IPS DF 6.9 (cell line): Measurements from ENCODE around the gene TNFAIP8L2.

ENCODE experiments used
- DNase-seq: peaks from one replicate; pipeline ENCODE4 v3.0.0-alpha.2; 2013; ENCODE audit warnings: low read depth, low spot score
- H3K27ac ChIP-seq: one replicate; pipeline ENCODE4 v1.5.1; 2013; ENCODE audit warnings: low read length, control low read depth
- H3K27me3 ChIP-seq: 2 replicates; pipeline ENCODE4 v1.6.1; 2013; ENCODE audit warnings: mild to moderate bottlenecking, low read length; ENCODE audit not compliant: control insufficient read depth, insufficient read depth
- H3K36me3 ChIP-seq: 2 replicates; pipeline ENCODE4 v1.6.1; 2013; ENCODE audit warnings: low read length; ENCODE audit not compliant: control insufficient read depth, insufficient read depth
- H3K4me1 ChIP-seq: 2 replicates; pipeline ENCODE4 v1.6.1; 2013; ENCODE audit warnings: low read length; ENCODE audit not compliant: control insufficient read depth, insufficient read depth
- H3K4me3 ChIP-seq: 2 replicates; pipeline ENCODE4 v1.5.1; 2013; ENCODE audit warnings: mild to moderate bottlenecking, low read length
- H3K9me3 ChIP-seq: 2 replicates; pipeline ENCODE4 v1.6.1; 2013; ENCODE audit warnings: low read length, inconsistent platforms; ENCODE audit not compliant: control insufficient read depth, insufficient read depth
- WGBS: extraction: QIAGEN DNeasy Blood & Tissue Kit; methylation state at CpG from one replicate; pipeline ENCODE4 v1.1.7; 2013; ENCODE audit warnings: mixed read lengths, missing lambda C conversion rate; ENCODE audit not compliant: insufficient read length, insufficient coverage; 5-methylcytosine and 5-hydroxymethylcytosine counted together

TNFAIP8L2 gene

GRCh38 chr1:151134396-151134795, 22.1 kb upstream of the TNFAIP8L2 start:
- no peak overlapping the region for H3K27ac ChIP-seq
- no peak for DNase-seq
- no peak overlapping the region for H3K4me3 ChIP-seq
- WGBS, result no CpG with 5 or more reads among the region's 3 CpGs
- no peaks in the 10 kb centered on the region for H3K9me3 ChIP-seq
- peaks cover 5% of the 10 kb centered on the region for H3K36me3 ChIP-seq
- H3K27me3 ChIP-seq, result no peaks in the 10 kb centered on the region
- H3K4me1 ChIP-seq, result peaks cover 5% of the 10 kb centered on the region

- H3K27ac ChIP-seq, result no peak overlapping the region
- no CpG with 5 or more reads among the region's 7 CpGs for WGBS
- peaks cover 5% of the 10 kb centered on the region for H3K36me3 ChIP-seq
Measured at GRCh38 chr1:151134991-151135390, 21.5 kb upstream of the TNFAIP8L2 start.

GRCh38 chr1:151135433-151136385, 20.7 kb upstream of the TNFAIP8L2 start:
- Histone ChIP-seq H3K36me3 (peaks cover 5% of the 10 kb centered on the region), H3K27ac (no peak overlapping the region), H3K27me3 (no peaks in the 10 kb centered on the region), H3K4me3 (no peak overlapping the region), H3K9me3 (no peaks in the 10 kb centered on the region), H3K4me1 (peaks cover 5% of the 10 kb centered on the region)
- DNase-seq, result no peak
- no CpG with 5 or more reads among the region's 12 CpGs for WGBS

More at GRCh38 chr1:151134991-151135390, 21.5 kb upstream of the TNFAIP8L2 start:
- Histone ChIP-seq H3K4me3 (no peak overlapping the region), H3K9me3 (no peaks in the 10 kb centered on the region), H3K4me1 (peaks cover 5% of the 10 kb centered on the region), H3K27me3 (no peaks in the 10 kb centered on the region)
- no peak for DNase-seq

DNA sequence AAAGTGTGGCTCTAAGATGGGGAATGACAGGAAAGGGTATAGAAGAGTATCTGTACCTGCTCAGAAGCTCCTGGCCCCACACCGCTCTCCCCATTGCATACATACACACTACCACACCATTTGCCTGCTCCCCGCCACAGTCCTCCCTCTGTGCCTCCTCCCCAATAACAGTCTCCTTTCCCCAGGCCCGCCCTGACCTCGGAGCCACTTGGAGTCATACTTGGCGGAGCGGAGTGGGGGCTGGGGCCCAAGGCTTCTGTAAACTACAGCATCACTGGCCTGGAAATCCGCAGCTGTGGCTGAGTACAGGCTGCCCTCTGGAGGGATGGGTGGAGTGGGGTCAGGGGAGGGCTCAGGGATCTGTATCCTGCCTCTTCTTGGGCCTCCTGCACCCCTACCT, 18.7 kb upstream of the TNFAIP8L2 start:
- H3K9me3 ChIP-seq, result no peaks in the 10 kb centered on the region
- no CpG with 5 or more reads among the region's 7 CpGs for WGBS
- no peak overlapping the region for H3K27ac ChIP-seq
- peaks cover 5% of the 10 kb centered on the region for H3K36me3 ChIP-seq
- H3K4me1 ChIP-seq, result peaks cover 4% of the 10 kb centered on the region
- no peaks in the 10 kb centered on the region for H3K27me3 ChIP-seq
- H3K4me3 ChIP-seq, result no peak overlapping the region
- no peak for DNase-seq

DNA sequence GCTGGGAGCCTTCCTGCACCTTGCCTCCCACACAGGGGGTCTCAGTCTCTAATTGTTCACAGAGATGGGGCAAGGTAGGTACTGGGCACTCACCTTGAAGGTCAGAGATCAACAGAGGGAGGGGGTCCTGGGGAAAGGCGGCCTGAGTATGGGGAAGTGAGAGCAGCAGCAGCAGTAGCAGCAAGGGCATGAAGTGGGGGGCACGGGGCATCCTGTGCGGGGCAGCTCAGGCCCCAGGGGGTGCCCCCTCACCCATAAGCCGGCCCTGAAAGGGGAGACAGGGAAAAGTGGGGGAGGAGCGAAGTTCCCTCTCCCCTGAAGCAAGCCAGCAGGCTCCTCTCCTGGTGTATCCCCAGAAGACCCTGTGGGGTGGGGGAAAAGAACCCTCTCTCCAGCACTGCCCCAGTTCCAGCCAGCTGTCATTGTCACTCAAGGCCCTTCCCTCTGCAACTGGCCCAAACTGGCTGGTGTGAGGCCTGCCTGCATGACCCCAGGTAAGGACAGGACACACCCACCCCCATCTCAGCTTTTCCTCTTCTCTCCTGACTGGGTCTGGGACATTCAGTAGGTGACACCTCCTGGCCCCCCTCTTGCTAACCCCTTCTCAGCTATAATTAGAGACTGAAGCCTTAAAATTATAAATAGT, 13.9 kb upstream of the TNFAIP8L2 start:
- DNase-seq, result no peak
- Histone ChIP-seq H3K27me3 (no peaks in the 10 kb centered on the region; the same call in 1 of the 2 replicates), H3K9me3 (no peaks in the 10 kb centered on the region), H3K4me3 (no peak overlapping the region), H3K4me1 (peaks cover 8% of the 10 kb centered on the region), H3K27ac (no peak overlapping the region), H3K36me3 (no peaks in the 10 kb centered on the region)
- no CpG with 5 or more reads among the region's 5 CpGs for WGBS

- Histone ChIP-seq H3K4me3 (no peak overlapping the region), H3K9me3 (no peaks in the 10 kb centered on the region), H3K36me3 (no peaks in the 10 kb centered on the region), H3K27ac (no peak overlapping the region), H3K4me1 (peaks cover 8% of the 10 kb centered on the region), H3K27me3 (no peaks in the 10 kb centered on the region; the same call in 1 of the 2 replicates)
- no peak for DNase-seq
- WGBS, result no CpG with 5 or more reads among the region's 7 CpGs
Measured at GRCh38 chr1:151143057-151143435, 13.4 kb upstream of the TNFAIP8L2 start.

DNA sequence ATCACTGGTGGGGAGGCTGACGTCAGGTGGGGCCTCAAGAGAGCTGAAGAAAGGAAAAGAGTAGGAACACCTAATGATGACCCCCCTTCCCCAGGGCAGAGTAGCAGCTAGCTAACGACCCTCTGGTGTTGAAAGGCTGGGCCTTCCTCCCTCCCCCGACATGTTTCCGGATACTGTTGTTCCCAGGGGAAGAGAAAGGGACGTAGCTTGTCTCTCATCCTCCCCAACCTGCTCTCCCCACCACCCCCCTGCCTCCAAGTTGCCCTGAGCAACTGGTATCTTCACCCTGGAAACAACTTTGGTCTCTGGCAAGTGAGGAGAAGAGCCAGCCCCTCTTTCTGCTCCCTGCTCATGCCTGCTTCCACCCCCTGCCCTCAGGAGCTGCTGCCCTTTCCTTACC, 12.5 kb upstream of the TNFAIP8L2 start:
- no peak for DNase-seq
- H3K36me3 ChIP-seq, result no peaks in the 10 kb centered on the region

GRCh38 chr1:151144474-151145303, 11.8 kb upstream of the TNFAIP8L2 start:
- Histone ChIP-seq H3K4me1 (peaks cover 8% of the 10 kb centered on the region), H3K27me3 (no peaks in the 10 kb centered on the region; the same call in 1 of the 2 replicates), H3K4me3 (no peak overlapping the region), H3K36me3 (no peaks in the 10 kb centered on the region), H3K27ac (no peak overlapping the region), H3K9me3 (no peaks in the 10 kb centered on the region)
- no CpG with 5 or more reads among the region's 7 CpGs for WGBS
- DNase-seq, result no peak

More for the DNA sequence above, 12.5 kb upstream of the TNFAIP8L2 start:
- Histone ChIP-seq H3K9me3 (no peaks in the 10 kb centered on the region), H3K4me3 (no peak overlapping the region), H3K4me1 (peaks cover 8% of the 10 kb centered on the region), H3K27me3 (no peaks in the 10 kb centered on the region; the same call in 1 of the 2 replicates), H3K27ac (no peak overlapping the region)
- no CpG with 5 or more reads among the region's 5 CpGs for WGBS

DNA sequence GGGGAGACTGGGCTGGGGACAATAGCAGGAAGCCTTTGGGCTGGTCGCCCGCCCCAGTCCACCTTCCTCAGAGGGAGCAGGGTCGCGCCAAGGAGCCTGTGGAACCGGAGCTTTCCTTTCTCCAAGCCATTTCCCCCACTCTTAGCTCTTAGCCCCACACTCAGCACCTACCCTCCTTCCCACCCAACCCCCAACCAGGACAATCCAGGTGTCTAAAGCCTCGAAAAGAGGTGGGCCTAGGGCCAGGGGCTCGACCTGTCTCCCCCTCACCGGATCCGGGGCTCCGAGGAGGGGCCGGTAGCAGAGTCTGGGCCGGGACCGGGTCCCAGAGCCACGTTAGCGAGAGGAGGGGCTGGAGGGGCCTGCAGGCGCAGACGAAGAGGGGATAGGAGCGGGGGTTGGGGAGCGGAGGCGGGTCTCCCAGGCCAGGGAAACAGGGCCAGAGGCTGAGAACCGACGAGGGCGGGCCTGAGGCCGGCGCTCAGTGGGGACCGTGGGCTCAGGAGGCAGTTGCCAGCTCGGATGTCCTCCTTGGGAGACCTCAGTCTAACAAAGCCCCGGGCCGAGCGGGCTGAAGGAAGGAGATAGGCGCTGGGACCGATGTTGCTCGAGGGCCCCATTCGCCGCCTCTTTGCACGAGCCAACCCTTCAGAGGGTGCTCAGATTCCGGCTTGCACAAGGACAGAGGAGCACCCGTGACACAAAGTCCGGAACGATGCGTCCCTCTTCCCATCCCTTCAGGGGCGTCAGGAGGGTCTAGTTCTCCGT, 11.0 kb upstream of the TNFAIP8L2 start:
- no peaks in the 10 kb centered on the region for H3K9me3 ChIP-seq
- H3K4me3 ChIP-seq, result peak overlapping the region; percentile 79
- H3K36me3 ChIP-seq, result no peaks in the 10 kb centered on the region
- WGBS, result no CpG with 5 or more reads among the region's 43 CpGs
- no peak overlapping the region for H3K27ac ChIP-seq
- H3K4me1 ChIP-seq, result peaks cover 8% of the 10 kb centered on the region
- DNase-seq, result no peak
- no peaks in the 10 kb centered on the region; the same call in 1 of the 2 replicates for H3K27me3 ChIP-seq
